DOHH2 (cell line): ENCODE data around the gene YDJC.
A peak's percentile ranks its signal among the peaks of the same experiment; 100 is the strongest.

ENCODE experiments used
- H3F3A ChIP-seq: fragments of 200-600 bp; sonication (generic), shearing (Covaris generic); 2 replicates; pipeline ENCODE4 v1.6.0; 2016; ENCODE audit warnings: antibody characterized with exemption, mild to moderate bottlenecking; ENCODE audit not compliant: control insufficient read depth, insufficient read depth
- H3K27ac ChIP-seq: fragments of 200-600 bp; sonication (generic); 2 replicates; pipeline ENCODE4 v1.5.1; 2014; ENCODE audit warnings: low read depth, mild to moderate bottlenecking, low read length, moderate library complexity
- H3K27me3 ChIP-seq: fragments of 200-600 bp; sonication (generic); 2 replicates; pipeline ENCODE4 v1.6.1; 2014; ENCODE audit warnings: mild to moderate bottlenecking, low read length, mixed read lengths; ENCODE audit not compliant: control insufficient read depth
- H3K36me3 ChIP-seq: fragments of 200-600 bp; sonication (generic); 2 replicates; pipeline ENCODE4 v1.6.1; 2014; ENCODE audit warnings: mild to moderate bottlenecking, low read length, moderate library complexity, mixed read lengths; ENCODE audit not compliant: control insufficient read depth
- H3K4me1 ChIP-seq: fragments of 200-600 bp; sonication (generic); 2 replicates; pipeline ENCODE4 v1.6.1; 2014; ENCODE audit warnings: mild to moderate bottlenecking, low read length, mixed read lengths; ENCODE audit not compliant: control insufficient read depth
- H3K4me2 ChIP-seq: fragments of 200-600 bp; sonication (generic); 2 replicates; pipeline ENCODE4 v1.6.0; 2014; ENCODE audit warnings: mild to moderate bottlenecking, low read length, moderate library complexity
- H3K4me3 ChIP-seq: fragments of 200-600 bp; sonication (generic); 2 replicates; pipeline ENCODE4 v1.5.1; 2014; ENCODE audit warnings: mild to moderate bottlenecking, low read length, mixed read lengths
- H3K79me2 ChIP-seq: fragments of 200-600 bp; sonication (generic); 2 replicates; pipeline ENCODE4 v1.6.1; 2014; ENCODE audit warnings: mild to moderate bottlenecking, low read length, mixed read lengths; ENCODE audit not compliant: control insufficient read depth
- H3K9me2 ChIP-seq: fragments of 200-600 bp; sonication (generic); replicated peaks from 2 replicates; pipeline ENCODE4 v1.6.1; 2014; ENCODE audit warnings: mild to moderate bottlenecking, low read length, mixed read lengths; ENCODE audit not compliant: control insufficient read depth
- H3K9me3 ChIP-seq: fragments of 200-600 bp; sonication (generic); 2 replicates; pipeline ENCODE4 v1.6.1; 2014; ENCODE audit warnings: antibody characterized with exemption, low read length, mixed read lengths; ENCODE audit not compliant: control insufficient read depth, insufficient read depth
- H4K20me1 ChIP-seq: fragments of 200-600 bp; sonication (generic); 2 replicates; pipeline ENCODE4 v1.6.0; 2014; ENCODE audit warnings: low read depth, mild to moderate bottlenecking, antibody characterized with exemption, low read length, moderate library complexity; ENCODE audit not compliant: control insufficient read depth, insufficient read depth
- EZH2phosphoT487 ChIP-seq: fragments of 200-600 bp; sonication (generic); IDR thresholded peaks from 2 replicates; pipeline ENCODE4 v1.6.1; 2017; ENCODE audit warnings: borderline replicate concordance, mild to moderate bottlenecking, antibody characterized with exemption, low read length, moderate library complexity, mixed read lengths
- TF ChIP-seq, protein P1 (sequence below): fragments of 200-600 bp; sonication (generic); IDR thresholded peaks from one replicate; pipeline ENCODE4 v1.5.1; 2014; ENCODE audit warnings: antibody characterized with exemption, mild to moderate bottlenecking, low read depth, low read length; ENCODE audit not compliant: poor library complexity, severe bottlenecking

YDJC gene

DNA sequence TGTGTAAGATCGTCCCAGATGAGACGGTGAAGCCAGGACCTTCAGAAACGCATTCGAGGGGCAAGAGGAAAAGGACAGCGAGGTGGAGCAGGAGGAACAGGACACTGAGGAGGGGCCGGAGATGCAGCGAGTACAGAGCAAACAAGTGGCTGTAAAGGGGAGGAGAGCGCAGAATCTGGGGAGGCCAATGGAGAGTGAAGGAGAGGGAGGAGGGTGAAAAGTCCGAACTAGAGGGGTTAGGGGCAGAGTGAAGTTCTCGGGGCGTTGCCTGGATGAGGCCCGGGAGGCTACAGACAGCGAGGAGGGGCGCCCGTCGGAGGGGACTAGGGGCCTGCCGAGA lies 27.2 kb upstream of the YDJC start:
- Histone ChIP-seq H4K20me1 (no peaks in the 10 kb centered on the region), H3K36me3 (peaks cover 12% of the 10 kb centered on the region), H3K4me3 (peak overlapping the region; percentile 79), H3F3A (peaks cover 9% of the 10 kb centered on the region), H3K4me1 (peaks cover 35% of the 10 kb centered on the region), H3K9me2 (no peaks in the 10 kb centered on the region), H3K4me2 (peak overlapping the region; percentile 78), H3K27me3 (no peaks in the 10 kb centered on the region), H3K9me3 (no peaks in the 10 kb centered on the region), H3K27ac (0 out of 2 replicates have a peak overlapping the region, but pooled peaks have one; percentile 0), H3K79me2 (peaks cover 14% of the 10 kb centered on the region)
- TF ChIP-seq EZH2phosphoT487, result no peak

DNA sequence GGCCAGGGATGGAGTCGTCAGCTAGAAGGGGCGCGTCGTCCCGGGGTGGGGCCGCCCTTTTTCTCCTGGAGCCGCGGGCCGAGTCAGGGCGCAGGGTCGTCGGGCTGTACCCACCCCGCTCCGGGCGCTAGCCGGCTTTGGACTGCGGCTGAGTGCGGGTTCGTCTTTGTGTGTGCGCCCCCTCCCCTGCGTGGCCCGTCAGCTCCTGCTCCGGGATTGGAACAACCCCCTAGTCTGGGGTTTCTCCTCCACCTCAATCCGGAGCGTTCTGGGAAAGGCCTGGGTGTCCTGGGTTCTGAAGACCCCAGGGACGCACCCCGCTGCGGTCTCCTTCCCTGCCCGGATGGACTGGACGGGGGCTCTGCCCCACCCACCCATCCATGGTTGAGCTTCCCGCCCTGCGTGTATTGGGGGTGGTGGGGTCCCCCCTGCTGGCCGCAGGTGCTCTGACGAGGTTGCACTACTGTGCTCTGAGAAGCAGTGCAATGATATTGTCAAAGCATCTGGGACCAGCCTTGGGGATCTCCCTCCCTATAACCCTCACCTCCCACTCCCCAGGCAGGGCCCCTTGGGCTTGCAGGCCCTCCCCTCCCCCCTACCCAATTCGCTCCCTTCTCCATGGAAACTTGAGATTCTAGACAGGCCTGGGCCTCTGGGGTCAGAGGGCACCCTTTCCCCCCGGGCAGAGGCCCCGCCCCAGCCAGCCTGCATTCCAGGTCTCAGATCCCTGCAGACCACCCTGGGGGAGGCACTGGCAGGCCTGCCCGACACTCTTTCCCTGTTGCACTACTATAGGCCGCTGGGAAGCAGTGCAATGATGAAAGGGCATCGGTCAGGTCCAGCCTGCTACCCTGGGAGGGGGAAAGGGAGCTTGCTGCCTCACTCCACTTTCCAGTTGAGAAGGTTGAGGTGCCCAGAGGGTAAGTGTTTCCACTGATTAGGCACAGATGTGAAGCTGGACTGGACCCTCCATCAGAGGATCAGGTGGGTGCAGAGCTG lies 23.0 kb upstream of the YDJC start:
- Histone ChIP-seq H3K9me2 (no peaks in the 10 kb centered on the region), H3K27me3 (no peaks in the 10 kb centered on the region), H4K20me1 (no peaks in the 10 kb centered on the region), H3K4me2 (peak overlapping the region; percentile 82), H3K4me1 (peaks cover 47% of the 10 kb centered on the region), H3K36me3 (peaks cover 25% of the 10 kb centered on the region), H3K4me3 (peak overlapping the region; percentile 82), H3K9me3 (no peaks in the 10 kb centered on the region), H3K27ac (peak overlapping the region; percentile 51), H3F3A (peaks cover 9% of the 10 kb centered on the region), H3K79me2 (peaks cover 14% of the 10 kb centered on the region)
- TF ChIP-seq, protein P1, sequence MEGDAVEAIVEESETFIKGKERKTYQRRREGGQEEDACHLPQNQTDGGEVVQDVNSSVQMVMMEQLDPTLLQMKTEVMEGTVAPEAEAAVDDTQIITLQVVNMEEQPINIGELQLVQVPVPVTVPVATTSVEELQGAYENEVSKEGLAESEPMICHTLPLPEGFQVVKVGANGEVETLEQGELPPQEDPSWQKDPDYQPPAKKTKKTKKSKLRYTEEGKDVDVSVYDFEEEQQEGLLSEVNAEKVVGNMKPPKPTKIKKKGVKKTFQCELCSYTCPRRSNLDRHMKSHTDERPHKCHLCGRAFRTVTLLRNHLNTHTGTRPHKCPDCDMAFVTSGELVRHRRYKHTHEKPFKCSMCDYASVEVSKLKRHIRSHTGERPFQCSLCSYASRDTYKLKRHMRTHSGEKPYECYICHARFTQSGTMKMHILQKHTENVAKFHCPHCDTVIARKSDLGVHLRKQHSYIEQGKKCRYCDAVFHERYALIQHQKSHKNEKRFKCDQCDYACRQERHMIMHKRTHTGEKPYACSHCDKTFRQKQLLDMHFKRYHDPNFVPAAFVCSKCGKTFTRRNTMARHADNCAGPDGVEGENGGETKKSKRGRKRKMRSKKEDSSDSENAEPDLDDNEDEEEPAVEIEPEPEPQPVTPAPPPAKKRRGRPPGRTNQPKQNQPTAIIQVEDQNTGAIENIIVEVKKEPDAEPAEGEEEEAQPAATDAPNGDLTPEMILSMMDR, result peak; percentile 49
- TF ChIP-seq EZH2phosphoT487, result no peak

DNA sequence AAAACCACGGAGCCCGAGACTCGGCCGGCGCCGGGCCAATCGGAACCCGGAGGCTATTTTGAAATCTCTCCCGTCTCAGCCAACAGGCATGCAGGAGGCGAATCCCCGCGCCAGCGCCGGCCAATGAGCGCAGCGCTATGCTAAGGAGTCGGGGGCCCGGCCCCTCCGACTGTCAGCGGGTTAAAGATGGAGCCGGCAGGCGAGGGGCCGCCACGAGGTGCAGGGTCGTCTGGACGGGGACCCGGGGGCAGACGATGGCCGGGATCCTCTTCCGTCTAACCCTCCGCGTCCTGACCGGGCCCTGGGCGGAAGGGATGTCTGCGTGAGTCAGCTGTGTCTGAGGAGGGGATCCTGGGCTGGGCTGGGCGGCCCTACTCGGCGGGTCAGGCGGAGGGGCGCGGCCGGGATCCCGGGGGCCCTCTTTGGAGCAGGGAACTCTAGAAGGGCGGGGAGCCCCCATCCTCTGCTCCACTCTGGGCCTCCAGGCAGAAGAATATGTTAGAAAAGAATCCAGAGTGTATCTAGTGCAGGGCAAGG lies 22.3 kb upstream of the YDJC start:
- Histone ChIP-seq H3K27ac (peak overlapping the region; percentile 65), H3K9me3 (no peaks in the 10 kb centered on the region), H3K4me1 (peaks cover 40% of the 10 kb centered on the region)

More for the DNA sequence above, 22.3 kb upstream of the YDJC start:
- Histone ChIP-seq H3K4me3 (peak overlapping the region; percentile 82), H3K36me3 (peaks cover 28% of the 10 kb centered on the region), H3F3A (peaks cover 8% of the 10 kb centered on the region), H3K79me2 (peaks cover 16% of the 10 kb centered on the region), H3K9me2 (no peaks in the 10 kb centered on the region), H3K27me3 (no peaks in the 10 kb centered on the region), H4K20me1 (no peaks in the 10 kb centered on the region), H3K4me2 (peak overlapping the region; percentile 82)
- TF ChIP-seq EZH2phosphoT487, result no peak
- TF ChIP-seq, protein P1, result no peak
